Tibial artery (tissue), 4 donors: Measurements from ENCODE around the gene FAM193A.
"Not testable (repeated sequence)": the region's sequence is repeated elsewhere in the genome, so short reads cannot be mapped to it uniquely, and the experiment has no call there.

Experiments used
- DNase-seq, 2 donors: peaks; one replicate each; pipeline ENCODE4 v3.0.0-alpha.2; 2019
- H3K27ac ChIP-seq, 2 donors: fragments of 200-600 bp; sonication (generic) in 1 of 2; 1 replicate in 1 of 2; 2 replicates in 1 of 2; pipeline ENCODE4 v1.5.1; 2018 to 2019; ENCODE audit warnings: mild to moderate bottlenecking in 1 of 2
- H3K27me3 ChIP-seq, 2 donors: fragments of 200-600 bp; sonication (generic) in 1 of 2; one replicate each; pipeline versions ENCODE4 v1.5.1 to v1.6.0; 2016 to 2019
- H3K36me3 ChIP-seq, 3 donors: fragments of 200-600 bp; sonication (generic) in 2 of 3; one replicate each; pipeline ENCODE4 v1.5.1; 2016 to 2019; ENCODE audit warnings: mild to moderate bottlenecking in 2 of 3
- H3K4me1 ChIP-seq, 4 donors: fragments of 200-600 bp; sonication (generic) in 2 of 4; 1 replicate in 3 of 4; 2 replicates in 1 of 4; pipeline ENCODE4 v1.5.1; 2016 to 2019
- H3K4me3 ChIP-seq, 2 donors: fragments of 200-600 bp; sonication (generic) in 1 of 2; 1 replicate in 1 of 2; 2 replicates in 1 of 2; pipeline ENCODE4 v1.5.1; 2018 to 2019; ENCODE audit warnings: mild to moderate bottlenecking in 2 of 2
- H3K9me3 ChIP-seq, 3 donors: fragments of 200-600 bp; sonication (generic) in 1 of 3; one replicate each; pipeline ENCODE4 v1.5.1; 2016 to 2019
- intact Hi-C: fragments of 100-400 bp; cut with DNase I; formaldehyde crosslinking; loops from one replicate; pipeline ENCODE4 v1.15.0; 2023; ENCODE audit warnings: low total_unique reads
- TF ChIP-seq, protein P1 (sequence below), 2 experiments: fragments of 200-600 bp in 1 of 2; fragments of 450-650 bp in 1 of 2; IDR thresholded peaks; one replicate each; pipeline ENCODE4 v1.5.1; 2017 to 2019; ENCODE audit warnings: antibody characterized with exemption in 2 of 2, mild to moderate bottlenecking in 1 of 2, moderate library complexity in 1 of 2

FAM193A gene

DNA sequence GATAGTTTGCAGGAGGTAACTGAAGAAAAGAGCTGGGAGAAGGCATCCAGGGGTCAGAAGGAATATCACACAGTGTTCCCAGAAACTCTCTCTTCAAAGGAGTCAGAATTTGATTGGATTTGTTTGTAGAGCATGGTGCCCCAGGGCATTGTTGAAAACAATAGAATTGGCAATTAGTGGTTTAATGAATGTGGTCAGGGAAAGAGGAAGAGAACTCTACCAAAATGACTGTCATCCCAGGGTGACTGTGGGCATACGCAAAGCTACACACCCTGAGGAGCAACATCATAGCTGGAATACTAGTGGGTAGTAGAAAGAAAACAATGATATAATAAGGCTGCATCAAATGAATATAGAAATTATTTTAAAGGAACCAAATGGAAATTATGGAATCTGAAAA, 198.2 kb downstream of the FAM193A start:
- intact Hi-C loops: no loop called here
- TF ChIP-seq, protein P1, sequence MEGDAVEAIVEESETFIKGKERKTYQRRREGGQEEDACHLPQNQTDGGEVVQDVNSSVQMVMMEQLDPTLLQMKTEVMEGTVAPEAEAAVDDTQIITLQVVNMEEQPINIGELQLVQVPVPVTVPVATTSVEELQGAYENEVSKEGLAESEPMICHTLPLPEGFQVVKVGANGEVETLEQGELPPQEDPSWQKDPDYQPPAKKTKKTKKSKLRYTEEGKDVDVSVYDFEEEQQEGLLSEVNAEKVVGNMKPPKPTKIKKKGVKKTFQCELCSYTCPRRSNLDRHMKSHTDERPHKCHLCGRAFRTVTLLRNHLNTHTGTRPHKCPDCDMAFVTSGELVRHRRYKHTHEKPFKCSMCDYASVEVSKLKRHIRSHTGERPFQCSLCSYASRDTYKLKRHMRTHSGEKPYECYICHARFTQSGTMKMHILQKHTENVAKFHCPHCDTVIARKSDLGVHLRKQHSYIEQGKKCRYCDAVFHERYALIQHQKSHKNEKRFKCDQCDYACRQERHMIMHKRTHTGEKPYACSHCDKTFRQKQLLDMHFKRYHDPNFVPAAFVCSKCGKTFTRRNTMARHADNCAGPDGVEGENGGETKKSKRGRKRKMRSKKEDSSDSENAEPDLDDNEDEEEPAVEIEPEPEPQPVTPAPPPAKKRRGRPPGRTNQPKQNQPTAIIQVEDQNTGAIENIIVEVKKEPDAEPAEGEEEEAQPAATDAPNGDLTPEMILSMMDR (IDR thresholded peaks at IDR 0.05): no peak
- Histone ChIP-seq H3K9me3 (peaks cover 0 to 10% (median 0%) of the 10 kb centered on the region in 3 donors), H3K36me3 (peaks cover 29 to 39% (median 33%) of the 10 kb centered on the region in 3 donors), H3K4me3 (no peak overlapping the region), H3K27me3 (no peaks in the 10 kb centered on the region), H3K27ac (no peak overlapping the region), H3K4me1 (no peaks in the 10 kb centered on the region)
- no peak for DNase-seq

DNA sequence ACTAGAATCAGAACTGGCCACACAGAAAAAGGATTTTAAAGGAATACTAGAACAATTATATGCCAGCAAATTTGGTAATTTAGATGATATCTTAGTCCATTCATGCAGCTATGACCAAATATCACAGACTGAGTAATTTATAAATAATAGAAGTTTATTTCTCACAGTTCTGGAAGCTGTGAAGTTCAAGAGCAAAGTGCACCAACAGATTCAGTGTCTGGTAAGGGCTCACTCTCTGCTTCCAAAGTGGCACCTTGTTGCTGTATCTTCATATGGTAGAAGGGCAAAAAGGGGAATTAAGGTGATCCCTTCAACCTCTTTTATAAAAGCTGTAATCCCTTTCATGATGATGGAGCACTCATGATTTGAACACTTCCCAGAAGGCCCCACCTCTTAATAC, 199.4 kb downstream of the FAM193A start:
- H3K4me1 ChIP-seq: no peaks in the 10 kb centered on the region
- TF ChIP-seq, protein P1 (IDR thresholded peaks at IDR 0.05): no peak
- no peak overlapping the region for H3K27ac ChIP-seq
- intact Hi-C loops: no loop called here
- no peaks in the 10 kb centered on the region for H3K27me3 ChIP-seq
- no peak overlapping the region for H3K4me3 ChIP-seq
- peaks cover 0 to 10% (median 0%) of the 10 kb centered on the region in 3 donors for H3K9me3 ChIP-seq
- H3K36me3 ChIP-seq: peaks cover 26 to 28% (median 28%) of the 10 kb centered on the region in 3 donors
- no peak for DNase-seq

DNA sequence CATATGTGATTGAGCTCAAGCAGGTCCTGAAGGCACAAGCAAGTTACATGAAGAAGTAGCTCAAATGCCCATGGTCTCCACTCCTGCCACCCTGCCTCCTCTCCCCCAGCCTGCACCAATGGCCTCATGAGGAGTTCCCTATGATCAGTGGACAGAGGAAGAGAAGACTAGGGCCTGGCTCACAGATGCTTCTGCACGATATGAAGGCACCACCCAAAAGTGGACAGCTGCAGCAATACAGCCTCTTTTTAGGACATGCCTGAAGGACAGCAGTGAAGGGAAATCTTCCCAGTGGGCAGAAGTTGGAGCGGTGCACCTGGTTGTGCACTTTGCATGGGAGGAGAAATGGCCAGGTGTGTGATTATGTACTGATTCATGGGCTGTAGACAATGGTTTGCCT, 201.8 kb downstream of the FAM193A start:
- Histone ChIP-seq H3K9me3 (peaks cover 0 to 10% (median 0%) of the 10 kb centered on the region in 3 donors), H3K4me1 (peaks cover 0 to 12% (median 0%) of the 10 kb centered on the region in 4 donors), H3K36me3 (peaks cover 6 to 29% (median 11%) of the 10 kb centered on the region in 3 donors)
- H3K27me3 ChIP-seq, intact Hi-C loops, DNase-seq, H3K27ac ChIP-seq, H3K4me3 ChIP-seq: not testable (repeated sequence)

DNA sequence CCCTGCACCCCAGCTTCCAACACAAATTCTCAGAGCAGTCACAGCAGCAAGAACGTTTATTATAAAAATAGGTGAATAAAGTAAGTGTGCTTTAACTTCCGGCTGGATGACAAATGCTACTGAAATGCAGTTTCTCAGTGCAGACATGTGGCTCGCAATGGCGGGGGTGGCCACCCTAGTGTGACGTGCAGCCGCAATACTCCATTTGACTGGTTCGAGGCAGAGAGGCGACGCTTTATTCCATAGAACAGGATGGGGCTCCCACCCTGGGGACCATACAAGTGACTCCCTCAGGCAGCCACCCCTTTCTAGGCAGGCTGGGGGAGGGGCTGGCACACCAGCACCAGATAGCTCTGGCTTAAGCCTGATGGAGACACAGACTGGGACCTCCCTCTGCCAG, 205.2 kb downstream of the FAM193A start:
- TF ChIP-seq, protein P1 (IDR thresholded peaks at IDR 0.05): no peak
- DNase-seq: no peak
- H3K9me3 ChIP-seq: no peaks in the 10 kb centered on the region
- intact Hi-C loops: no loop called here
- H3K27me3 ChIP-seq: no peaks in the 10 kb centered on the region
- peaks cover 5 to 22% (median 7%) of the 10 kb centered on the region in 4 donors for H3K4me1 ChIP-seq
- H3K27ac ChIP-seq: peak overlapping the region; percentile 60 to 67
- H3K4me3 ChIP-seq: no peak overlapping the region
- peaks cover 20 to 56% (median 38%) of the 10 kb centered on the region in 3 donors for H3K36me3 ChIP-seq

DNA sequence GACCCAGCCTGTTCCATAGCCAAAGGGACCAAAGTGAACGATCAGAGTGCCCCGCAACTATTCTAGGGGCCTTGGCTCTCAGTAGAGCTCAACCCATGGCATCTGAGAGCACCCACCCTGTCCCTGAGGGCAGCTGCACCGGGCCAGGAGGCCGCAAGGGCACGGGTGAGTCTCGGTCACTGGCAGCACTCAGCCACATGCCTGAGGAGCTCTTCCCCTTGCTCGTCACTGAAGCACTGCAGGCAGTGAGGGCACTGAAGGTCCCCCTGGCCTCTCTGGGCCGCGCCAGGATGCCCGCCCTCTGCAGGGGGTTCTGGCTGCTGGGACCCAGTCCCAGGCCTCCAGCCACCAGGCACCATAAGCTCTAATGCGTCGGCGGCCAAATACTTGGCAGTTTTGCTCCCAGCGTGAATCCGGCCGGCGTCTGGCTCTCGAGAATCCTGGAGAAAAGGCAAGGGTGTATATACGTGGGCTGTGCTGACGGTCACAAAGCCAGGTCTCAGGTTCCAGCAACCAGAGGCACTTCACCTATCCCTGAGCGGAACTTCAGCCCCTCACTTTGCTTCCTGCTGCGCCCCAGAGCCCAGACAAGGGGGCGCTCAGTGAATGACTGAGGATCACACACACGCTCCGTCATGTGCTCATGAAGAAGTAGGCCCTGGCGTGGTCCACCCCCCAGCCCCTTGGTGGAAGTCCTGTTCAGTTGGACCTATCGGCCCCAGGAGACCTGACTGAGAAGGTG, 205.8 kb downstream of the FAM193A start:
- Histone ChIP-seq H3K4me1 (peaks cover 6 to 29% (median 12%) of the 10 kb centered on the region in 4 donors), H3K9me3 (no peaks in the 10 kb centered on the region), H3K27ac (peak overlapping the region; percentile 60 to 67), H3K4me3 (no peak overlapping the region), H3K27me3 (no peaks in the 10 kb centered on the region), H3K36me3 (peaks cover 25 to 63% (median 44%) of the 10 kb centered on the region in 3 donors)
- TF ChIP-seq, protein P1 (IDR thresholded peaks at IDR 0.05): no peak
- intact Hi-C loops: no loop called here
- no peak for DNase-seq

DNA sequence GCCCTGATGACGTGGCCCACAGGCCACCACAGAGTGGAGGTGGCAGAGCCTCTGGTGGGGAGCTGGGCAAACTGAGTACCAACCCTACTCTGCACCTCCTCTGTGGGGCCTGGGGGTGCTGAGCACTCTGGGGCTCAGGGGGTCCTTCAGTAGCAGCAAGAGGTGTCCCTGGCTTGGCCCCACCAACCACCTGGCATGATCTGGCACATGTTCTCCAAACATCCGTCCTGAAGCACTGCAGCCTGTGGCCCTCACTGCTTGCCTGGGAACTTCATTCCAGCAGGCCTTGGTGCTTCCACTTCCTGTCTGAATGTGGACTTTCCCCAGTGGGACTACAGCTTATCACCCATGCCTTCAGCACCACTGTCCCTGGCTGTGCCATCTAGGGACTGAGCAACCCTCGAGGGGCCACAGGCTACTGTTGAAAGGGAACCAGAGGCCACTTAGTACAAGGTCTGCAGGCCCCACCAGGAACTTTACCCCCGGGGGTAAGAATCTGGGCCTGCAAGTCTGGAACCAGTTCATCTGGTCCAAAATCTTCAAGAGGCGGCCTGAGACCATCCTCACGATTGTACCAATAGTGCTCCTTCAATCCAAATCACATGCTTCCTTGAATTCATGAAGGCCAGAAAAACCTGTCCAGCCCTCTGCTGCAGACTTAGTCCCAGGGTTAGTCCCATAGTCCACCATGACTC, 206.5 kb downstream of the FAM193A start:
- TF ChIP-seq, protein P1 (IDR thresholded peaks at IDR 0.05): no peak
- no peak overlapping the region for H3K4me3 ChIP-seq
- no peaks in the 10 kb centered on the region for H3K27me3 ChIP-seq
- peaks cover 30 to 70% (median 51%) of the 10 kb centered on the region in 3 donors for H3K36me3 ChIP-seq
- H3K9me3 ChIP-seq: no peaks in the 10 kb centered on the region
- intact Hi-C loops: no loop called here
- DNase-seq: no peak
- peaks cover 6 to 30% (median 12%) of the 10 kb centered on the region in 4 donors for H3K4me1 ChIP-seq
- H3K27ac ChIP-seq: peak overlapping the region in 1 of 2 donors; percentile 16
